OCI-LY3 (cell line): Measurements from ENCODE around the gene SLCO2A1.

Experiments used
- CTCF ChIP-seq: fragments of 200-600, 300-600 bp; sonication (generic); IDR thresholded peaks from 2 replicates; pipeline ENCODE4 v1.5.1; 2014; ENCODE audit warnings: antibody characterized with exemption, low read length, low read depth
- EZH2phosphoT487 ChIP-seq: fragments of 200-600 bp; shearing (Covaris generic); IDR thresholded peaks from 2 replicates; pipeline ENCODE4 v1.6.1; 2018; ENCODE audit warnings: antibody characterized with exemption, mixed run types, low read depth

- TF ChIP-seq CTCF (no peak), EZH2phosphoT487 (no peak)
Observed at GRCh38 chr3:133949438-133949837, 80.3 kb downstream of the SLCO2A1 start.
